HG03575 (cell line): ENCODE data around the gene MRPS25.

Experiments used
- ATAC-seq: cut with Tn5 transposase; IDR thresholded peaks from one replicate; pipeline ENCODE4 v1.9.1; 2021; ENCODE audit not compliant: unreplicated experiment, insufficient number of reproducible peaks, low FRiP score; ENCODE audit errors: extremely low read depth

Gene MRPS25

GRCh38 chr3:15050405-15051092 is 14.6 kb downstream of the MRPS25 start:
- peak; percentile 66 for ATAC-seq

GRCh38 chr3:15049584-15049983 is 15.5 kb downstream of the MRPS25 start:
- no peak for ATAC-seq

GRCh38 chr3:15045667-15046066 is 19.4 kb downstream of the MRPS25 start:
- no peak for ATAC-seq

- ATAC-seq = no peak
These were observed 20.8 kb downstream of the MRPS25 start for GRCh38 chr3:15044326-15044725.

GRCh38 chr3:15043408-15044171 is 21.5 kb downstream of the MRPS25 start:
- ATAC-seq = no peak

- no peak for ATAC-seq
These were observed 22.2 kb downstream of the MRPS25 start for GRCh38 chr3:15042936-15043335.

GRCh38 chr3:15041950-15042349 is 23.2 kb downstream of the MRPS25 start:
- no peak for ATAC-seq

GRCh38 chr3:15040844-15041243 is 24.3 kb downstream of the MRPS25 start:
- ATAC-seq = no peak

- no peak for ATAC-seq
These were observed 26.8 kb downstream of the MRPS25 start for GRCh38 chr3:15038306-15038705.

GRCh38 chr3:15033103-15033502 is 32.0 kb downstream of the MRPS25 start:
- ATAC-seq = no peak

- no peak for ATAC-seq
These were observed 32.5 kb downstream of the MRPS25 start for GRCh38 chr3:15032650-15033049.

- ATAC-seq = no peak
These were observed 35.5 kb downstream of the MRPS25 start for GRCh38 chr3:15029625-15030024.

- no peak for ATAC-seq
These were observed 41.4 kb downstream of the MRPS25 start for GRCh38 chr3:15023719-15024118.

- ATAC-seq = no peak
These were observed 41.9 kb downstream of the MRPS25 start for GRCh38 chr3:15023249-15023648.

GRCh38 chr3:15017191-15017590 is 47.9 kb downstream of the MRPS25 start:
- no peak for ATAC-seq

- ATAC-seq = no peak
These were observed 49.7 kb downstream of the MRPS25 start for GRCh38 chr3:15015456-15015855.

- no peak for ATAC-seq
These were observed 50.3 kb downstream of the MRPS25 start for GRCh38 chr3:15014606-15015328.

- ATAC-seq = no peak
These were observed 53.9 kb downstream of the MRPS25 start for GRCh38 chr3:15011174-15011573.

GRCh38 chr3:15010664-15011063 is 54.5 kb downstream of the MRPS25 start:
- ATAC-seq = no peak

GRCh38 chr3:15009167-15009566 is 55.9 kb downstream of the MRPS25 start:
- ATAC-seq = no peak
